ENCODE data around the gene MORN5. TPM values are rescaled to one million over a fixed set of nuclear protein-coding genes. Genes with fewer than 3 reads are reported as not detected.

The MORN5 gene
- total RNA-seq, 1 experiment from 2014 or later, result not detected

DNA sequence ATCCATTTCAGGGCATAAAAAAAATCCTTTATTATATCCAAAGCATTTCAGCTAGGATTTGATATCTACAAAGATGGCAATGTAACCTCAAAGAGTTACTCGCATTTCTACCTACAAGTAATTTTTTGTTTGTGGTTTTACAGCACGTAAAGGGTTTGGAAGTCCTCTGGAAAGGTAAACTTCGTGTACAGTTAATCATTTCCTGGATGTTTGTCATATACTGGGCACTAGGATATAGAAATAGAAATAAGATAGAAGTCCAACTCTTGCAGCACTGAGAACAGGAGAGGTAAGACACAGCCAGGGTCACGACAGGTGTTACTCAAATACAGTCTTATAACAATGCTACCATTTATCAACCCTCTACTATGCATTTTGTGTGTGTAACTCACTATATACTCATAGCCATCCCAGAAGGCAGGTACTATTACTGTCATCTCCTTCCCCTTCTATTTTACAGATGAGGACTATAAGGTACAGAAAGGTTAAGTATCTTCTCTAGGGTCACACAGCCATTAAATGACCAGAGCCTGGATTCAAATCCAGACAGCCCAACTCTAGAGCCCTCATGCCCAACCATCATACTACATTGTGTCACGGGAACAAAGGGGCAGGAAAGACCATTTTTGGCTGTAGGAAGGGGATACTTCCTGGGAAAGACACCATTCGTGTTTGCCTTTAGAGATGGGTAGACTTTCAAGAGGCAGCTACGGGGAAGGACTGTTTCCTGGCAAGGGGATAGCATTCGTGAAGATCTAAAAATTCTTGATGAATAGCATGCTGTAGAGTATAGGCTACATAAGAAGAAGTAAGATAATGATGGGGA lies 19.1 kb upstream of the MORN5 start:
- Histone ChIP-seq H3K27ac (ENCODE audit: low read length) (no peak overlapping the region), H3K36me3 (ENCODE audit: control insufficient read depth, insufficient read depth, low read length) (no peaks in the 10 kb centered on the region; the same call in none of the 2 replicates), H3K4me3 (ENCODE audit: low read depth in 2 of 2, low read length in 2 of 2) (no peak overlapping the region), H3K4me1 (ENCODE audit: control insufficient read depth, insufficient read depth, low read length) (peaks cover 3% of the 10 kb centered on the region; the same call in 1 of the 2 replicates), H3K27me3 (ENCODE audit: control insufficient read depth, insufficient read depth, low read length) (no peaks in the 10 kb centered on the region), H3K9me3 (ENCODE audit: control insufficient read depth, insufficient read depth, low read depth, low read length) (no peaks in the 10 kb centered on the region)
- no peak for DNase-seq (ENCODE audit: low read depth, low spot score)
- intact Hi-C loops (cut with micrococcal nuclease; ENCODE audit: unreplicated experiment), result no loop called here
- CTCF ChIA-PET, result no interaction called here
- no TSS peak for BruUV-seq (replicated peaks)
- TF ChIP-seq TCF7L2 (IDR thresholded peaks at IDR 0.05; ENCODE audit: low read depth, low read length) (no peak), POLR2AphosphoS5 (IDR thresholded peaks at IDR 0.05; ENCODE audit: low read depth, low read length) (no peak), SIN3A (IDR thresholded peaks at IDR 0.05; ENCODE audit: borderline replicate concordance, insufficient read depth, low read depth, low read length) (no peak)
- TF ChIP-seq, protein P1, sequence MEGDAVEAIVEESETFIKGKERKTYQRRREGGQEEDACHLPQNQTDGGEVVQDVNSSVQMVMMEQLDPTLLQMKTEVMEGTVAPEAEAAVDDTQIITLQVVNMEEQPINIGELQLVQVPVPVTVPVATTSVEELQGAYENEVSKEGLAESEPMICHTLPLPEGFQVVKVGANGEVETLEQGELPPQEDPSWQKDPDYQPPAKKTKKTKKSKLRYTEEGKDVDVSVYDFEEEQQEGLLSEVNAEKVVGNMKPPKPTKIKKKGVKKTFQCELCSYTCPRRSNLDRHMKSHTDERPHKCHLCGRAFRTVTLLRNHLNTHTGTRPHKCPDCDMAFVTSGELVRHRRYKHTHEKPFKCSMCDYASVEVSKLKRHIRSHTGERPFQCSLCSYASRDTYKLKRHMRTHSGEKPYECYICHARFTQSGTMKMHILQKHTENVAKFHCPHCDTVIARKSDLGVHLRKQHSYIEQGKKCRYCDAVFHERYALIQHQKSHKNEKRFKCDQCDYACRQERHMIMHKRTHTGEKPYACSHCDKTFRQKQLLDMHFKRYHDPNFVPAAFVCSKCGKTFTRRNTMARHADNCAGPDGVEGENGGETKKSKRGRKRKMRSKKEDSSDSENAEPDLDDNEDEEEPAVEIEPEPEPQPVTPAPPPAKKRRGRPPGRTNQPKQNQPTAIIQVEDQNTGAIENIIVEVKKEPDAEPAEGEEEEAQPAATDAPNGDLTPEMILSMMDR (IDR thresholded peaks at IDR 0.05), result no peak
- TF ChIP-seq, protein P2, sequence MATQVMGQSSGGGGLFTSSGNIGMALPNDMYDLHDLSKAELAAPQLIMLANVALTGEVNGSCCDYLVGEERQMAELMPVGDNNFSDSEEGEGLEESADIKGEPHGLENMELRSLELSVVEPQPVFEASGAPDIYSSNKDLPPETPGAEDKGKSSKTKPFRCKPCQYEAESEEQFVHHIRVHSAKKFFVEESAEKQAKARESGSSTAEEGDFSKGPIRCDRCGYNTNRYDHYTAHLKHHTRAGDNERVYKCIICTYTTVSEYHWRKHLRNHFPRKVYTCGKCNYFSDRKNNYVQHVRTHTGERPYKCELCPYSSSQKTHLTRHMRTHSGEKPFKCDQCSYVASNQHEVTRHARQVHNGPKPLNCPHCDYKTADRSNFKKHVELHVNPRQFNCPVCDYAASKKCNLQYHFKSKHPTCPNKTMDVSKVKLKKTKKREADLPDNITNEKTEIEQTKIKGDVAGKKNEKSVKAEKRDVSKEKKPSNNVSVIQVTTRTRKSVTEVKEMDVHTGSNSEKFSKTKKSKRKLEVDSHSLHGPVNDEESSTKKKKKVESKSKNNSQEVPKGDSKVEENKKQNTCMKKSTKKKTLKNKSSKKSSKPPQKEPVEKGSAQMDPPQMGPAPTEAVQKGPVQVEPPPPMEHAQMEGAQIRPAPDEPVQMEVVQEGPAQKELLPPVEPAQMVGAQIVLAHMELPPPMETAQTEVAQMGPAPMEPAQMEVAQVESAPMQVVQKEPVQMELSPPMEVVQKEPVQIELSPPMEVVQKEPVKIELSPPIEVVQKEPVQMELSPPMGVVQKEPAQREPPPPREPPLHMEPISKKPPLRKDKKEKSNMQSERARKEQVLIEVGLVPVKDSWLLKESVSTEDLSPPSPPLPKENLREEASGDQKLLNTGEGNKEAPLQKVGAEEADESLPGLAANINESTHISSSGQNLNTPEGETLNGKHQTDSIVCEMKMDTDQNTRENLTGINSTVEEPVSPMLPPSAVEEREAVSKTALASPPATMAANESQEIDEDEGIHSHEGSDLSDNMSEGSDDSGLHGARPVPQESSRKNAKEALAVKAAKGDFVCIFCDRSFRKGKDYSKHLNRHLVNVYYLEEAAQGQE (IDR thresholded peaks at IDR 0.05; ENCODE audit: insufficient read depth in 1 of 2, low read depth in 2 of 2, low read length in 1 of 2), result no peak
- in situ Hi-C loops (cut with HindIII; ENCODE audit: low pct_unique_long_range_greater_than_20kb, low sequenced_read_pairs), result no loop called here
- no peak for ATAC-seq
- POLR2A ChIA-PET, result no interaction called here

DNA sequence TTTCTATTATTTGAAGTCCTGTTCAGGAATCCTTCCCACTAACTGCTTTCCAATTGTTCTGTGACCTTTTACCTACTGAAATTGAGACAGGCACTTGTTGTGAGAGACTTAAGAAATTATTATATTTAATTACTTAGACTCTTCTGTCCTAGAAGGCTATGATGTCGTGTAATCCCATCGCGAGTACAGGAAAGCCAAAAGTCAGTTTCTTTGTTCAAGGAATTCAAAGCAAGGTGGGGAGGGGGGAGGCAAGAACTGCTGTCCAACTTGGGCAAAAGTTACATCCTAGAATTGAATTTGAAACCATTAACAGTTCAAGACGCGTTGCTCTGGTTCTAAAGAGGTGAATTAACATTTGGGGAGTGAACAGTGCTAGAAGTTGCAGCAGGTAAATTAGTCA lies 18.0 kb upstream of the MORN5 start:
- H3K27ac ChIP-seq (ENCODE audit: low read length), result no peak overlapping the region
- TF ChIP-seq, protein P2 (IDR thresholded peaks at IDR 0.05; ENCODE audit: insufficient read depth in 1 of 2, low read depth in 2 of 2, low read length in 1 of 2), result no peak
- TF ChIP-seq POLR2AphosphoS5 (IDR thresholded peaks at IDR 0.05; ENCODE audit: low read depth, low read length) (no peak), TCF7L2 (IDR thresholded peaks at IDR 0.05; ENCODE audit: low read depth, low read length) (no peak), SIN3A (IDR thresholded peaks at IDR 0.05; ENCODE audit: borderline replicate concordance, insufficient read depth, low read depth, low read length) (no peak)
- TF ChIP-seq, protein P1 (IDR thresholded peaks at IDR 0.05), result no peak
- H3K27me3 ChIP-seq (ENCODE audit: control insufficient read depth, insufficient read depth, low read length), result no peaks in the 10 kb centered on the region
- DNase-seq (ENCODE audit: low read depth, low spot score), result no peak
- BruUV-seq (replicated peaks), result no TSS peak
- CTCF ChIA-PET, result no interaction called here
- H3K36me3 ChIP-seq (ENCODE audit: control insufficient read depth, insufficient read depth, low read length), result peaks cover 2% of the 10 kb centered on the region
- POLR2A ChIA-PET, result no interaction called here
- intact Hi-C loops (cut with micrococcal nuclease; ENCODE audit: unreplicated experiment), result no loop called here
- no peak for ATAC-seq
- no peaks in the 10 kb centered on the region for H3K9me3 ChIP-seq (ENCODE audit: control insufficient read depth, insufficient read depth, low read depth, low read length)
- in situ Hi-C loops (cut with HindIII; ENCODE audit: low pct_unique_long_range_greater_than_20kb, low sequenced_read_pairs), result no loop called here
- H3K4me1 ChIP-seq (ENCODE audit: control insufficient read depth, insufficient read depth, low read length), result peaks cover 3% of the 10 kb centered on the region; the same call in 1 of the 2 replicates
- no peak overlapping the region for H3K4me3 ChIP-seq (ENCODE audit: low read depth in 2 of 2, low read length in 2 of 2)

Measured in Panc1 (cell line).